GM12892 (cell line): ENCODE measurements around the gene APBB2.

ENCODE experiments used
- DNase-seq: peaks from one replicate; pipeline ENCODE4 v3.0.0; 2011; ENCODE audit not compliant: insufficient read length
- FAIRE-seq: peaks from 2 replicates; lab custom pipeline; 2011; peaks lifted over from hg19 to GRCh38; lab: Jason Lieb, UNC
- POLR2A ChIP-seq: IDR thresholded peaks from 2 replicates; pipeline ENCODE4 v1.6.1; 2011; ENCODE audit warnings: low read depth, low read length, control low read depth
- POLR2AphosphoS5 ChIP-seq: IDR thresholded peaks from 2 replicates; pipeline ENCODE4 v1.6.1; 2011; ENCODE audit warnings: low read depth, low read length, control low read depth
- TAF1 ChIP-seq: IDR thresholded peaks from 2 replicates; pipeline ENCODE4 v1.6.1; 2011; ENCODE audit warnings: low read depth, mild to moderate bottlenecking, control low read depth, low read length, borderline replicate concordance

APBB2 gene

DNA sequence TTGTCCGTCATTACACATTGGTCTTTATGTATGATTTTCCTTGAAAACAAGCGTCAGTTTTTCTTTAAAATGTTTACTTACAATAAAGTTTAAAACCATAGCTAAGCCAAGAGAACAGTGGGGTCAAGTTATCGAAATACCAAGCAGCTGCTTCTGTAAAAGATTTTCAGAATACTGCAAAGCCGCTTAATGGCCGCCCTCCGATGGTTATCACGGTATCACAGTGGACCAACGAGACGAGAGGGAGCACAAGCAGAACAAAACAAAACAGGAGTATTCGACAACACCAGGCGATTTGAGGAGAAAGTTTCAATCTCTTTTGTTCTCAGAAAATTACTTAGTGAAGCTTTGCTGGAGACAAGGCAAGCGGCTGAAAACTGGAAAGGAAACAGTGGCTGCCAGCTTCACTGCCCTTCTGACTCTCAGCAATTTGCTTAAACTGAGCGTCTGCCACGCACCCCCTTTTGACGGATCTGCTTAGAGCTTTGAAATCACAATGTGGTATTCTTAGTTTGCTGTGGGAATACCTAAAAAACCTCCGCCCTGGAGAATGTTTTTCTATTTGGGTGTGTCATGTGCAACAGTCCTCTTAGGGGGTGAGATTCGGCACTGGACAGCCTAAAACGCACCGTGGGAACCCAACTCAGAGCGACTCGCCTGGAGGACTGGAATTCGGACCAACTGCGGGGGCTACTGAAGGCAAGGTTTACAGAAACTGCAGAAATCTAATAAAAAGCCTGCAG lies 264.8 kb downstream of the APBB2 start:
- TF ChIP-seq POLR2AphosphoS5 = no peak
- no peak for TF ChIP-seq TAF1
- TF ChIP-seq POLR2A = no peak
- no peak for FAIRE-seq
- no peak for DNase-seq

DNA sequence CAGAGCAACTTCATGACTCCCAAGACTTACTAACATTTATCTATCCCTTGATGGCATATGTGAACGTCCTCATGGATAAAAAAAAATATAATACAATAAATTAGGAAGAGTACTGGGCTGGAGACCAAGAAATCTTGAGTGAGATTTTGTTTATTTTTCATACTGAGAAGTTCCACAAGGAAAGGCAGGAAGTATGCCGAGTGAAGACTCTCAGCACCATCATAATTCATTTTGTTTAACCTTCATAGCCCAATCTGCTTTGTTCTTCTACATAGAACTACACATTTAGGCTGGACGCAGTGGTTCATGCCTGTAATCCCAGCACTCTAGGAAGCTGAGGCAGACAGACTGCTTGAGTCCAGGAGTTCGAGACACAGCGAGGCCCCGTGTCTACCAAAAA lies 266.3 kb downstream of the APBB2 start:
- TF ChIP-seq POLR2AphosphoS5 (no peak), TAF1 (no peak), POLR2A (no peak)
- no peak for FAIRE-seq
- no peak for DNase-seq

DNA sequence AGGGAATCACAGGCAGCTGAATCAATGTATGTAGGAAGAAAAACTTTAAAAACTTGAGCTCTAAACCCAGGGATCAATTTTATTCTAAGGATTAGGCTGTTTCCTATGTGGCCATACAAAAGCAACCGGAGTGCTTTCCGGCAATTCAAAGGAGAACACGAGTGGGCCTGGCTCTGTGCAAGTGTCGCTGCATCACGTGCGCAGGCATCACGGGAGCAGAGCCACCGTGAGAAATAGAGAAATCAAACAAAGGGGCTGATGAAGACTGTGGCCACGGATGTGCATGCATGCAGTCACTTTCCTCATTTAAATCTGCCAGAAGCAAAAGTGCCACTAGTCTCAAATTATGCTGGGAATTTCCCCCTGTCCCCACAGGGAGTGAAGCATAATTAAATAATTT lies 267.7 kb downstream of the APBB2 start:
- TF ChIP-seq TAF1 (no peak), POLR2A (no peak)
- FAIRE-seq = no peak
- DNase-seq = no peak

DNA sequence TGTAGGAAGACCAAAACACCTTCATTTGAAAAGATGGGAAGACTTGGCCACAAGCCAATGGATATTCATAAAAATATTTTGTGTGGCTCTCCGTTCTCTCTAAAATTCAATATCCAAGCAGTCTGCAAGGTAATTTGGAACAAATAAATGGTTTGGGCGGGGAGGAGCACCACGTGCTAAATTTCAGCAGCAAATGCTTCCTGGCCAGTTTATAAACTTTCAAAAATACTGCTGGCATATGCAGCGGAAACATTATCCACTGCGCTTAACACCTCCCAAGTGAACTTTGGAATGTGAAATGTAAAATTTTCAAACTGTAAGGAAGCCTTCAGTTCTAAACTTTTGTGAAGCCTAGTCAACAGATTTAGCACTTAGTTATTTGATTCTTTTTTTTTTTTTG lies 273.6 kb downstream of the APBB2 start:
- DNase-seq (no peak), FAIRE-seq (no peak)
- no peak for TF ChIP-seq POLR2AphosphoS5
- TF ChIP-seq TAF1 = no peak
- no peak for TF ChIP-seq POLR2A

DNA sequence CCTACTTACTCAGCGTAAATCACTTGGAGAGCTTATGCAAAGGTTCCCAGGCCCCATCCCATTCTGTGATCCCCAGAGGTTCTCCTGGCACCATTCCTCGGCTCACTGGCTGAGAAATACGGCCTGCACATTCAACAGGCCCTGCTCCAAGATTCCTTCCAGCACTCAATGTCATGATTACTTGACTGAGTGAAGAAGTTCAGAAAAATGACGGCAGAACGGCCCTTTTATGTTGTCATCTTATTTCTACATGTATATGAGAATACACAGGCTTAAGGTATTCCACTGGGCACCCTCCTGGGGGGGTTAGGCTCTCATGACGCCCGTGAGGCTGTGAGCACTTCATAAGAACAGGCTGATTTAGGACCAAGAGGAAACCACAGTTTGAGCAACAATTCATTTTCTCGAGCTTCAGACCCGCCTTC lies 274.0 kb downstream of the APBB2 start:
- no peak for DNase-seq

DNA sequence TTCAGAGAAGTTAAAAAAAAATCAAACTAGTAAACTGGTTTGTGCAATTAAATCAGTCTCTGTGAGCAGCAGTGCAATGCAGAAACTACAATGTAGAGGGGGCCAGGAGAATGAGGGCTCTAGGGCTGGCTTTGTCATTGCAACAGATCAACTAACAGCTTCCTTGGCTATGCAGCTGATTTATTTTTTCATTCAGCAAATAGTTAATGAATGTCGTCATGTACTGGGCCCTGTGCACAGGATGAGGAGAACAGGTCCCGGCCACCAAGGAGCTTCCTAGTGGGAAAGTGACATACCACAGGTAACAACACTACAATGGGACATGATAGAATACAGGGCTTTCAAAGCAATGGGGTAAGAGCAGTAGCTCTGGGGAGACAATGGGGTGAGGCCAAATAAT lies 274.5 kb downstream of the APBB2 start:
- no peak for FAIRE-seq
- no peak for DNase-seq
- TF ChIP-seq POLR2A (no peak), TAF1 (no peak), POLR2AphosphoS5 (no peak)

More for the DNA sequence above, 274.0 kb downstream of the APBB2 start:
- FAIRE-seq = no peak
- TF ChIP-seq TAF1 (no peak), POLR2A (no peak), POLR2AphosphoS5 (no peak)

DNA sequence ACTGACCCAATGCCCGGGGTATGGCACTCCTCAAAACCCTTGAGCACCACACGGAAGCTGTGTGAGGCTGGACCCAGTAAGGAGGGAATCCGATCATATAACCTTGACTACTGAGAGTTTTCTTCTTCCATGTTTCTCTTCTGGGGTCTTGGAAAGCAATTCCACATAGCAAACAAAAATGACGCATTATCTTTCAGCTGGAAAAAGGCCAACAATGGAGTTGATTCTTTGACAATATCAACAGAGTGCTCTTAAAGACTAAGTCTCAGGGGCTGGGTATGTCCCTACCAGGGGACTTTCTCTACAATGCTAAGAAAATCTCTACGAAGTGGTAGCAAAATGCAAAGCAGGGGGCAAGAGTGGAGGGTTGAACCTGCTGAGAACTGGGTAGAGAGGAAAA lies 276.0 kb downstream of the APBB2 start:
- DNase-seq (no peak), FAIRE-seq (no peak)
- no peak for TF ChIP-seq TAF1
- TF ChIP-seq POLR2AphosphoS5 = no peak
- no peak for TF ChIP-seq POLR2A

DNA sequence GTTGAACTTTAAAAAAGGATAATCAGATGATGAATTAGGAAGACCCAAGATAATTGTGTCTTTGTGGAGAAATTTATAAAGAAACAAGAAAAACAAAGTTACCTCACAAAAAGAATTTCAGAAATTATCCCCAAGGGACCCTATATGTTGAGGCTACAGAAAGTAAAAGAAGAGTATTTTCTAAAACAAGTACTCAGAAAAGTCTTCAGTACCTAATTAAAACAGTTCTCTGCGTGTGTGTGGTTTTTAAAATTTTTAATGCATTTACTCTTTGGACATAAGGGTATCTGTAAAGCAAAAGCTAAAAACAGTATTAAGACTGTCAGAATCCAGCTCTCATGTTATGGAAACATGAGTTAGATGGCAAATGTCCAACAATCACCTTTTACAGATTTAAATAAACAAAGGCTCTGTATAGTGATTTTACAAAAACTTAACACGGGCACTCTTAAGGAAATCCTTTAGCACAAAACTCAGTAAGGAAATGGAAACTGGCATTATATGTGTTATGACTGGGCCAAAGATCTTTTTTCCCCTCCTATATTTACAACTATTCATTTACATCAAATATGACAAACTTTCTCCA lies 277.1 kb downstream of the APBB2 start:
- DNase-seq (no peak), FAIRE-seq (no peak)
- TF ChIP-seq TAF1 = no peak
- TF ChIP-seq POLR2A = no peak
- no peak for TF ChIP-seq POLR2AphosphoS5

DNA sequence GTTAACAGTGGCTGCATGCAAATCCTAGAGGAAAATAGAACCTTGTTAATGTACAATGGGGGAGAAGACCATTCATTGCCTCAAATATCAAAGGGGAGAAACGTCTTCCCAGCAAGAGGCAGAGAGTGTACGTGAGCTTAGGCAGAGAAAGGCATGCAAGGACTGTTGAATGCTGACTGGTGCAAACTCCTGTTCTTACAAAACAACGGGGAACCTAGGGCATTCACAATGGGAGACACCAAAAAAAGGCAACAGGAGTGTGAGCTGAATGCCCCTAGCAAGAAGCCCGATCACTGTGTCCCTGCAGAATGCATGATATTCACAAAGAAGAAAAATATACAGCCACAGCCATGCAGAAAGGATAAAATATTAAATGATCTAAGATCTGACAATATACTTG lies 279.7 kb downstream of the APBB2 start:
- DNase-seq (no peak), FAIRE-seq (no peak)
- TF ChIP-seq POLR2AphosphoS5 (no peak), TAF1 (no peak), POLR2A (no peak)

DNA sequence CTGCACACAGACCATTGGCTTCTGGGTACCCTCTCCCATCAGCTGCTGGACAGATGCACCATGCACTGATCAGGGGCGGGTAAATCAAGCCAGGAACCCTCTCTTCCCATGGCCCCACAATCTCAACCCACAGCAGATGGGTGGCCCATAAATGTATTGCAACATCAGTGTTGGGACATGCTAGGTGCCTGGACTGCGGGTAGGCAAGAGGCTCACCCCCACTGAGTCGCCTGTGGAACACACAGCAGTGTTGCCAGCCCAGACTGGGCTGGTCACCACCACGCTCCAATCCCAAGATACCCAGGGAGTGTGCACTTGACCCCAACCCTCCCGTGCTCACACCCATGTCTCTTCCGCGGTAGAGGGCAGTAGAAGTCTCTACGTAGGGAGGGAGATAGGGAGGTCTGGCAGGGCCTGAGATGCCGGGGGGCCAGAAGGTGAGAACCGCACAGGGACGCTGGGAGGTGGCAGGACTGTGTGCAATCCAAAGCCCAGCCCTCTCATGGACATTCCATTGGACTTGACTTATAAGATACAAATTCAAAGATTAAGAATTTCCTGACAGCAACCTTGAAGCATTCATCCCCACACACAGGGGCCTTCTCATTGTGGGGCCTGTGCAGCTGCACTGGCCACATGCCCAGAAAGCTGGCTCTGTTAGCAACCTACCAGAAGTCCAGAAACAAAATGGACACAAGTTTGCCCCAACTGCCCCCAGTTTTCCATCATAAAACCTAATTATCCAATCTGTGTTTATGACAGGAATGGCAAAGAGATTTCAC lies 280.9 kb downstream of the APBB2 start:
- no peak for FAIRE-seq
- no peak for TF ChIP-seq POLR2A
- no peak for TF ChIP-seq POLR2AphosphoS5
- TF ChIP-seq TAF1 = no peak
- no peak for DNase-seq

DNA sequence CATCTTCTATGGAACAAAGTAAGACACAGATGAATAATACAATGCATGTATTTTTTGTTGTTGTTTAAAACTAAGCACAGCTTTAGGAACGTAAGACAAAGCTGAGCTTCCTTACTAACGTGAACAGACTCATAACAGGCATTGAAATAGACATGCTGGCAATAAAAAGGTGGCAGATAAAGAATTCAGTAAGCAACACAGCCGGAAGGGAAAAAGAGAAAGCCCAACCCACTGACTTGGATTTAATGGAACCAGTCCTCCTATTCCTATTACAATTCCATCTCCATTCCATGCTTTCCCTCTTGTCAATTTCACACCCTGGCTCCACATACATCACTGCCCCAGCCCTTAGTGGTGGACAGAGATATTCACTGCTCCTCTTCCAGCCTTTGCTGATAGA lies 282.5 kb downstream of the APBB2 start:
- no peak for FAIRE-seq
- TF ChIP-seq POLR2A = no peak
- TF ChIP-seq TAF1 = no peak
- TF ChIP-seq POLR2AphosphoS5 = no peak
- DNase-seq = no peak

DNA sequence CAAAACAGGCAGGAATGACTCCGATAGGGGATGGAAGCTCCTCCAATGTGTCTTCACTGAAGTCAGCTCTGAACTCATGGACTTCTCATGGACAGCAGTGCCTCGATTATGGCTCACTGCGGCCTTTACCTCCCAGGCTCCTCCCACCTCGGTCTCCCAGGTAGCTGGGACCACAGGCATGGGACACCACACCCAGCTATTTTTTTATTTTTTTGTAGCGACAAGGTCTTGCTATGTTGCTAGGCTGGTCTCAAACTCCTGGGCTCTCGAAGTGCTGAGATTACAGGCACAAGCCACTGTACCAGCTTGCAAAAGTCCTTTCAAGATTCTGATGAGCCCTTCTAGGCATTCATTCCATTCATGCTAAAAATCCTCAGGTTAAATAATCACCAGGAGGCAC lies 283.1 kb downstream of the APBB2 start:
- DNase-seq = no peak
- TF ChIP-seq TAF1 = no peak
- no peak for TF ChIP-seq POLR2A
- TF ChIP-seq POLR2AphosphoS5 = no peak
- no peak for FAIRE-seq
